Measurements from ENCODE around the gene DENND10.

The DENND10 gene

GRCh38 chr10:119120875-119121274 is 17.0 kb downstream of the DENND10 start:
- peaks cover 2% of the 10 kb centered on the region; the same call in 1 of the 2 replicates for H3K36me3 ChIP-seq (ENCODE audit: insufficient read depth)
- H3K79me2 ChIP-seq (ENCODE audit: insufficient read depth, low read depth) = peaks cover 4% of the 10 kb centered on the region; the same call in 1 of the 2 replicates
- TF ChIP-seq CTCF (conservative IDR thresholded peaks at IDR 0.05; ENCODE audit: low read depth, low read length) = no peak
- peak overlapping the region; percentile 98 for H3K4me2 ChIP-seq
- H3K4me1 ChIP-seq (ENCODE audit: low read depth, poor library complexity, severe bottlenecking) = peaks cover 74% of the 10 kb centered on the region
- H3K27me3 ChIP-seq (ENCODE audit: insufficient read depth, low read depth) = no peaks in the 10 kb centered on the region
- no peak overlapping the region for H2AFZ ChIP-seq (ENCODE audit: low read depth)
- H4K20me1 ChIP-seq (ENCODE audit: insufficient read depth) = no peaks in the 10 kb centered on the region
- peak overlapping the region; percentile 100 for H3K27ac ChIP-seq
- H3K9ac ChIP-seq = peak overlapping the region; percentile 89
- H3K4me3 ChIP-seq (IDR thresholded peaks at IDR 0.05; ENCODE audit: insufficient read depth, low read depth, low read length) = no peak overlapping the region

GRCh38 chr10:119125942-119126341 is 22.0 kb downstream of the DENND10 start:
- H3K36me3 ChIP-seq (ENCODE audit: insufficient read depth) = peaks cover 4% of the 10 kb centered on the region; the same call in 1 of the 2 replicates
- H3K79me2 ChIP-seq (ENCODE audit: insufficient read depth, low read depth) = peaks cover 4% of the 10 kb centered on the region; the same call in 1 of the 2 replicates
- no peaks in the 10 kb centered on the region for H4K20me1 ChIP-seq (ENCODE audit: insufficient read depth)
- H3K4me1 ChIP-seq (ENCODE audit: low read depth, poor library complexity, severe bottlenecking) = peaks cover 34% of the 10 kb centered on the region
- H3K27me3 ChIP-seq (ENCODE audit: insufficient read depth, low read depth) = no peaks in the 10 kb centered on the region
- H3K27ac ChIP-seq = no peak overlapping the region
- no peak for TF ChIP-seq CTCF (conservative IDR thresholded peaks at IDR 0.05; ENCODE audit: low read depth, low read length)
- H2AFZ ChIP-seq (ENCODE audit: low read depth) = no peak overlapping the region
- no peak overlapping the region for H3K9ac ChIP-seq
- H3K4me3 ChIP-seq (IDR thresholded peaks at IDR 0.05; ENCODE audit: insufficient read depth, low read depth, low read length) = no peak overlapping the region
- no peak overlapping the region for H3K4me2 ChIP-seq

- H3K36me3 ChIP-seq (ENCODE audit: insufficient read depth) = peaks cover 11% of the 10 kb centered on the region; the same call in 1 of the 2 replicates
- no peak for TF ChIP-seq CTCF (conservative IDR thresholded peaks at IDR 0.05; ENCODE audit: low read depth, low read length)
Measured at GRCh38 chr10:119129721-119130120, 25.8 kb downstream of the DENND10 start.

GRCh38 chr10:119131512-119132240 is 27.8 kb downstream of the DENND10 start:
- H3K36me3 ChIP-seq (ENCODE audit: insufficient read depth) = peaks cover 7% of the 10 kb centered on the region; the same call in 1 of the 2 replicates
- no peaks in the 10 kb centered on the region for H3K79me2 ChIP-seq (ENCODE audit: insufficient read depth, low read depth)
- H3K4me1 ChIP-seq (ENCODE audit: low read depth, poor library complexity, severe bottlenecking) = peaks cover 40% of the 10 kb centered on the region
- peak overlapping the region; percentile 64 for H3K27ac ChIP-seq
- no peaks in the 10 kb centered on the region for H4K20me1 ChIP-seq (ENCODE audit: insufficient read depth)
- H3K4me2 ChIP-seq = peak overlapping the region; percentile 30; the same call in 1 of the 2 replicates
- H3K4me3 ChIP-seq (IDR thresholded peaks at IDR 0.05; ENCODE audit: insufficient read depth, low read depth, low read length) = no peak overlapping the region
- peak overlapping the region; percentile 35; the same call in 1 of the 2 replicates for H3K9ac ChIP-seq
- H2AFZ ChIP-seq (ENCODE audit: low read depth) = no peak overlapping the region
- TF ChIP-seq CTCF (conservative IDR thresholded peaks at IDR 0.05; ENCODE audit: low read depth, low read length) = no peak
- no peaks in the 10 kb centered on the region for H3K27me3 ChIP-seq (ENCODE audit: insufficient read depth, low read depth)

More at GRCh38 chr10:119129721-119130120, 25.8 kb downstream of the DENND10 start:
- Histone ChIP-seq H3K4me1 (ENCODE audit: low read depth, poor library complexity, severe bottlenecking) (peaks cover 40% of the 10 kb centered on the region), H4K20me1 (ENCODE audit: insufficient read depth) (no peaks in the 10 kb centered on the region), H3K4me2 (no peak overlapping the region), H3K4me3 (IDR thresholded peaks at IDR 0.05; ENCODE audit: insufficient read depth, low read depth, low read length) (no peak overlapping the region), H3K27me3 (ENCODE audit: insufficient read depth, low read depth) (no peaks in the 10 kb centered on the region), H3K27ac (no peak overlapping the region), H2AFZ (ENCODE audit: low read depth) (no peak overlapping the region), H3K9ac (no peak overlapping the region), H3K79me2 (ENCODE audit: insufficient read depth, low read depth) (no peaks in the 10 kb centered on the region)
